ENCODE data around the gene COPA.

The COPA gene

GRCh38 chr1:160357286-160358002, 14.4 kb upstream of the COPA start:
- TF ChIP-seq ZNF274 (IDR thresholded peaks at IDR 0.05; ENCODE audit: low read depth, low read length) = no peak

DNA sequence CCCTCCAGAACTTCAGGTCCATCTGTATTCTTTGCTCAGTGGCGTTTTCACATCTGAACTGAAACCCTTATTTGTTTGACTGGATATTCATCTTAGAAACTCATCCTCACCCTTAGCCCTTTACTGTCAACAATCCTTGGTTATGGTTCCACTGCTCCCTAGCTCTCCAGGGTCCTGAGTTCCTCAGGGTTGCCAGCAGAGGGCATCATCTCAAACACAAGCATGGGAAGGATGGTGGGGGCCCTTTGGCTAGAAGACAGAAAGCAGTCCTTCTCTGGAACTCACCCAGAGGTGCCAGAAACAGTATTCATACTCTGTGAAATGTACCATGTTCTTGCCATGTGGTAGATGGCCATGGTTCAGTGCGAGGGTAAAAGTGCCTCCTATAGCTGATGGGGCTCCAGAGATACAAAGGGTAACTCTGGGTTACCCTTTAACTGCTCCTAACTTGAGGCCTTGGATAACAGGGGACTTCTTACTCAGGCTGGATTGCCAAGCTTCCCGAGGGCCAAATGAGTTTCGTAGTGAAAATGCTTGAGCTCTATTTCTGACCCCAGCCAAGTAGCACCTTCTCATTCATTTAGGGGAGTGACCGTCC, 11.4 kb upstream of the COPA start:
- TF ChIP-seq ZNF274 (IDR thresholded peaks at IDR 0.05; ENCODE audit: low read depth, low read length) = no peak
- no peak overlapping the region for H3K4me3 ChIP-seq (ENCODE audit: low read length)

More at GRCh38 chr1:160357286-160358002, 14.4 kb upstream of the COPA start:
- H3K4me3 ChIP-seq (ENCODE audit: low read length) = no peak overlapping the region

- TF ChIP-seq ZNF274 (IDR thresholded peaks at IDR 0.05; ENCODE audit: low read depth, low read length) = no peak
Observed at GRCh38 chr1:160353223-160353622, 10.2 kb upstream of the COPA start.

DNA sequence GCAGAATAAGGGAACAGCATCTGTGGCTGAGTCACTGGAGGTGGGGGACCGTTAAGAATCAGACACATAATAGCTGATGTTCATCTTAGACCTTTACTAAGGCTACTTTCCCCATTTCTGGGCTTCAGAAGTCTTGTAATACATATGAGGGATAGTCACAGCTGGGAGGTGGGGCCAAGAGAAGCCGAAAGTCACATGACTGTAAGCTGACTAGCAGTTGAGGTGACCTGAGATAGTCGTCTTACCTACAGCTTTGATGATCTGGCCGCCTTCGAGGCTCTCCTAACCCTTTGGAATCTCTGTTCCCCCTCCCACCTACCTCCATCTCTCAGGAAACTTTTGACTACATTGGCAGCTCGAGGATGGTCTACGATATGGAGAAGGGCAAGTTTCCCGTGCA, 9.5 kb upstream of the COPA start:
- TF ChIP-seq ZNF274 (IDR thresholded peaks at IDR 0.05; ENCODE audit: low read depth, low read length) = no peak
- no peak overlapping the region for H3K4me3 ChIP-seq (ENCODE audit: low read length)

More at GRCh38 chr1:160353223-160353622, 10.2 kb upstream of the COPA start:
- H3K4me3 ChIP-seq (ENCODE audit: low read length) = no peak overlapping the region

GRCh38 chr1:160351629-160352028, 8.6 kb upstream of the COPA start:
- TF ChIP-seq ZNF274 (IDR thresholded peaks at IDR 0.05; ENCODE audit: low read depth, low read length) = no peak
- no peak overlapping the region for H3K4me3 ChIP-seq (ENCODE audit: low read length)

- no peak for TF ChIP-seq ZNF274 (IDR thresholded peaks at IDR 0.05; ENCODE audit: low read depth, low read length)
- H3K4me3 ChIP-seq (ENCODE audit: low read length) = no peak overlapping the region
Observed at GRCh38 chr1:160346958-160347357, 3.9 kb upstream of the COPA start.

GRCh38 chr1:160346463-160346862, 3.4 kb upstream of the COPA start:
- no peak for TF ChIP-seq ZNF274 (IDR thresholded peaks at IDR 0.05; ENCODE audit: low read depth, low read length)
- no peak overlapping the region for H3K4me3 ChIP-seq (ENCODE audit: low read length)

GRCh38 chr1:160344936-160345335, 1.9 kb upstream of the COPA start:
- no peak overlapping the region for H3K4me3 ChIP-seq (ENCODE audit: low read length)
- TF ChIP-seq ZNF274 (IDR thresholded peaks at IDR 0.05; ENCODE audit: low read depth, low read length) = no peak

DNA sequence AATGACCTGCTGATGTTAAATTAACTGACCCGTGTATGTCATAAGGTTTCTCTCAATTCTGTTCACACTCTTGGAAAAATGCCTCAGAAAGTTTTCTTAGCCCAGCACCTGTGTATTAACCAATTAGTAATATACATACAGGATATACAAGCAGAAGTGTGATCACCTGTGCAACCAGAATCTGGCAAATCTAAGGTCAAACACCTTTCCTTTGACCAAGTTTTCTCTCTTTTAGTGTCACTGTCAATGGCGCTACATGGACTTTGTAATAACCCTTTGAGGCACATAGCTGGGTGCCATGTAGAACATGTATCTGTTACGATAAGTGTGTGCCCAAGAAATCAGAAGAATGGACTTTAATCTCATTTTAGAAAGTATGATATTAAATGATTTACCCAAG, 1.2 kb upstream of the COPA start:
- H3K4me3 ChIP-seq (ENCODE audit: low read length) = peak overlapping the region; percentile 76; the same call in 1 of the 2 replicates
- no peak for TF ChIP-seq ZNF274 (IDR thresholded peaks at IDR 0.05; ENCODE audit: low read depth, low read length)

GRCh38 chr1:160342526-160342925, 524 bp downstream of the COPA start:
- no peak for TF ChIP-seq ZNF274 (IDR thresholded peaks at IDR 0.05; ENCODE audit: low read depth, low read length)
- H3K4me3 ChIP-seq (ENCODE audit: low read length) = peak overlapping the region; percentile 76

- H3K4me3 ChIP-seq (ENCODE audit: low read length) = no peak overlapping the region; the same call in 1 of the 2 replicates
- no peak for TF ChIP-seq ZNF274 (IDR thresholded peaks at IDR 0.05; ENCODE audit: low read depth, low read length)
Observed at GRCh38 chr1:160340866-160341265, 2.2 kb downstream of the COPA start.

DNA sequence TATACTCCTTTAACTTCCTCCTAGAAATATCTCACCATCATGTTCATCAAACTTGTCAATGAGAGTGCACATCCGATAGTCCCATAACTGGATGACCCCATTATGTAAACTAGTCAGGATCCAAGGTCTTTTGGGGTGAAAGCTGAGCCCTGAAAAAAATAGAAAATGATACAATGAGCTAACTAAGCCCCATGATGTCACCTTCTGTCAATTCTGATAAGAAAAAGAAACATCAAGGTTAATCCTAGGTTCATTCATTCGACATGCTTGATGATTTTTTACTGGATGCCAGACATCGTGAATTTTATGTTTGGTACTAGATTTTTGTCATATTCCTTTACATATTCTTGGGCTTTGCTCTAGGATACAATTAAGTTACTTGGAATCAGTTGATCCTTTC, 2.9 kb downstream of the COPA start:
- H3K4me3 ChIP-seq (ENCODE audit: low read length) = no peak overlapping the region
- TF ChIP-seq ZNF274 (IDR thresholded peaks at IDR 0.05; ENCODE audit: low read depth, low read length) = no peak

DNA sequence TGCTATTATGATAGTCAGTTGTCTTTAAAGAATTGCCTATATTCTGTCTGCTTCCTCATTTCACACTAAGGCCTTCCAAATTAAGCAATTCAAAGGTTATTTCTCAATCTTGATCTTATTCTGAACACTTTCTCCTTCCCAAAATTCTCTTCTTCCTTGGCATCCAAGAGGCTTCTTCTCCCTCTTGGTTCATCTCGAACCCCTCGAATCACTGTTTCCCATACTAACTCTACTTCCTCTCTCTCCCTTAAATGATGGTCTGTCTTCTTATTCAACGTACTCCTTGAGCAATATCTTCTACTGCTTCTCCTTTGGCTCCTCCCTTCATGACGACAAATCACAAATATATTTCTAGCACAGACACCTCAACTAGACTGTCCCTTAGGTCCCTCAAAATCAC, 4.5 kb downstream of the COPA start:
- TF ChIP-seq ZNF274 (IDR thresholded peaks at IDR 0.05; ENCODE audit: low read depth, low read length) = no peak
- H3K4me3 ChIP-seq (ENCODE audit: low read length) = no peak overlapping the region

GRCh38 chr1:160332516-160332915, 10.5 kb downstream of the COPA start:
- no peak for TF ChIP-seq ZNF274 (IDR thresholded peaks at IDR 0.05; ENCODE audit: low read depth, low read length)
- H3K4me3 ChIP-seq (ENCODE audit: low read length) = no peak overlapping the region

GRCh38 chr1:160330119-160330518, 12.9 kb downstream of the COPA start:
- no peak for TF ChIP-seq ZNF274 (IDR thresholded peaks at IDR 0.05; ENCODE audit: low read depth, low read length)
- no peak overlapping the region for H3K4me3 ChIP-seq (ENCODE audit: low read length)
